ENCODE data around the gene LETM1.
A peak's percentile ranks its signal among the peaks of the same experiment; 100 is the strongest.

LETM1 gene

GRCh38 chr4:1822568-1823544 lies 33.1 kb downstream of the LETM1 start:
- no peak for DNase-seq

- DNase-seq = no peak
Measured at GRCh38 chr4:1821679-1822567, 34.0 kb downstream of the LETM1 start.

DNA sequence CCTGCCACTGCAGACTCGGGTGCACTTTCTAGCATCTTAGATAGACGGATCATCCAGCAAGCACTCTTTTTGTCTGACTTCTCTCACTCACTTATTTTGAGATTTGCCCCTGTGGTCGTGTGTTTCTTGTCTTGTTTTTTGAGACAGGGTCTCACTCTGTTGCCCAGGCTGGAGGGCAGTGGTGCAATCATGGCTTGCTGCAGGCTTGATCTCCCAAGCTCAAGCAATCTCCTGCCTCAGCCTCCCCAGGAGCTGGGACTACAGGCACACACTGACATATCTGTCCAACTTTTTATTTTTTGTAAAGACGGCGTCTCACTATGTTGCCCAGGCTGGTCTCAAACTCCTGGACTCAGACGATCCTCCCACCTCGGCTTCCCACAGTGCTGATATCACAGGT lies 36.1 kb downstream of the LETM1 start:
- DNase-seq = no peak

DNA sequence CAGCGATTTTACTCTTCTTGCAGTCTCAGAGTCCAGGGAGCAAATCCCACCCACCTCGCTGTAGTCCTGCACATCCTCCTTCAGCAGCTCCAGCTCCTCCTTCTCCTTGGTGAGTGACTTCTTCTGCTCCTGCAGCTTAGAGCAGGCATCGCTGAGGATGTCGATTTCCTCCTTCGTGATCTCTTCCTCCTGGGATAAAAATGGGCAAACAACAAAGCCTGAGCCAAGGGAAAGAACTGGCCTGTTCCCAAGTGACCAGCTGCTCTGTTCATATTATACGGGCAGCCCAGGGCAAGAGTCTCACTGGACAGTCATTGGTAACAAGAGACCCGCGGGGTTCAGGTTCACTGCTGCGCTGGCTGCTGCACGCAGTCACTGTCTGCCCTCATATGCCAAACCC lies 36.7 kb downstream of the LETM1 start:
- DNase-seq = no peak

- DNase-seq = no peak
Measured at GRCh38 chr4:1815997-1816860, 39.7 kb downstream of the LETM1 start.

DNA sequence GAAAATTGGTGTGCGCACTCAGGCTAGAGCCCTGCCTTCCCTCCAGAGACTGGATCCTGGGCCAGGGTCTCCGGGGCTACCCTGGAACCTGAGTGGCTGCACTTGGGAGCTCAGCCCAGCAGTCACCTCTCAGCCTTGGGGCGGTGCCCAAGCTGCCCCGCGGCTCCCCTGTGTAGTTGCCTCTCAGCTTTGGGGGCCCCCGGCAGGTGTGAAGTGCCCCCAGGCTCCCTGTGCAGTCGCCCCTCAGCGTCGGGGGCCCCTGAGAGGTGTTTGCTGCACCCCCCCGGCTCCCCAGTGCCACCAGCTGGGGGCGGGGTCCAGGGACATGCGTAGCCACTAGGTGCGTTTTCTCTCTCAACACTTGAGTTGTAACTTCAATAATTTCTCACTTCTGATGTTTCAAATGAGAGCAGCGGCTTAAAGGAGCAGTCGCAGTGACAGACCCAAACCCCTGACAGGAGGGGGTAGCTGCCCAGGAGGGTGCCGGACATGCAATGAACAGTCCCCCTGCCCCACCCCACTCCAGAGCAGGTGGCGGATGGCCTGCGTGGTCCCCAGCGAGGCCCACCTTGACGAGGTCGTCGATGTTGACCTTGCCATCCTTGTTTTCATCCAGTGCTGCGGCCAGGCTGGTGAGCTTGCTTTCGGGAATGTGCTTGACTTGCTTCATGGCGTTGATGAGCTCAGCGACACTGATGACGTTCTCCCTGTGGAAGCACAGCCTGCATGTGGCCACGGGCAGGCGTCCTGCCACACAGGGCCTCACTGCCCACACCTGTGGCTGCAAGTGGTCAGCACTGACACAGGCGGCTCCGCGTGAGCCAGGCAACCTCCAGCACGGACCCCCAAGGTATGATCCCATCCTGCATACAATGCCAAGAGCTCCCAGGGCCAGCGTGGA lies 40.6 kb downstream of the LETM1 start:
- DNase-seq = no peak

DNA sequence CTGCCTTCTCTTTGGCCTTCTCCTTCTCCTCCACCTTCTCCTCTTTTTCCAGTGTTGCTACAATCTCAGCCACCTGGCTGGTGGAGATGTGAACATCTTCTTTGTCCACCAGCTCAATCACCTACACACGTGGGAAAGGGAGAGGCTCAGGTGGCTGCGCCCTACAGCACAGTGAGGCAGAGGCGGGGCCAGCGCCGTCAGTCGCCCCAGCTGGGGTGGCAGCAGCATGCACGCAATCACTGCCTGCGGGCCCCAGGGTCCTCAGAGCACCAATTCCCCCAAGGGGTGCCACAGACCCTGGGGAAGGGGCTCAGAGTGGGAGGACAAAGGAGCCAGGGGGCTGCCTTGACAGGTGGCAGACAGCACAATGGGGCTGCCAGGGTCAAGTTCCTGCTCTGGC lies 41.5 kb downstream of the LETM1 start:
- DNase-seq = no peak

GRCh38 chr4:1813915-1814314 lies 42.0 kb downstream of the LETM1 start:
- DNase-seq = no peak

GRCh38 chr4:1813231-1813630 lies 42.7 kb downstream of the LETM1 start:
- no peak for DNase-seq

DNA sequence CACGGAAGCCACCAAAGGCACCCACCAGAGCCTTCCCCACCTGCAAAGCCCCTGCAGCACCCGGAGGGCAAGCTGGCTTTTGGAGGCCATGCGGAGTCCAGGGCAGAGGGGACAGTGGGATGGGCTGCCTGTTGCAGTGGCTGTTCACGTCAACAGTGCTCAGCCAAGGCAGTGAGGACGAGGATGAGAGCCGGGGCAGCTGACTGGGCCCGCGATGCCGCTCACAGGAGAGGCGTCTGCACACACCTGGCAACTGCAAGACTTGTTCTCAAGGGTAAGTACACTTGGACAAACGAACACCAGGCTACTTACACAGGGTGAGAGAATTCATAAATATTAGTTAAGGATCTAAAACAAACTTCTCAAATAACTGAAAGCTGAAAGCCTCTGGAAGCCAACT lies 43.2 kb downstream of the LETM1 start:
- DNase-seq = no peak

DNA sequence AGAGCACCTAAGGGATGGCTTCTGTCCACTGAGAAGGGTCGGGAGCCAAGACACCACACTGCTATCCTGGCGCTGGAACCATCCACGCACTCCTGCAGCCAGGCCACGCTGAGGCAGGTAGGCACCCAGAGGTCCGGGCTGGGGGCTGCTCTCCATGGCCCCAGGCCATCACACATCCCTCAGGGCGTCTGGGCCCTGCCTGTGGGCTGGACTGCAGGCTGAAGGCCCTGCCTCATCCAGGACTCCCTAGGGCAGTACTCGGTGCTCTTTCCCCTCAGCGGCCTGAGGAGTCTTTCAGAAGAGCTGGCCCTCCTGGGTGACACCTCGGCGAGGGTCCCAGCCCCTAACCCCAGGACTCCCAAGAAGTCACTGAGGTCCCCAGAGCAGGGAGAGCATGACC lies 45.2 kb downstream of the LETM1 start:
- no peak for DNase-seq

DNA sequence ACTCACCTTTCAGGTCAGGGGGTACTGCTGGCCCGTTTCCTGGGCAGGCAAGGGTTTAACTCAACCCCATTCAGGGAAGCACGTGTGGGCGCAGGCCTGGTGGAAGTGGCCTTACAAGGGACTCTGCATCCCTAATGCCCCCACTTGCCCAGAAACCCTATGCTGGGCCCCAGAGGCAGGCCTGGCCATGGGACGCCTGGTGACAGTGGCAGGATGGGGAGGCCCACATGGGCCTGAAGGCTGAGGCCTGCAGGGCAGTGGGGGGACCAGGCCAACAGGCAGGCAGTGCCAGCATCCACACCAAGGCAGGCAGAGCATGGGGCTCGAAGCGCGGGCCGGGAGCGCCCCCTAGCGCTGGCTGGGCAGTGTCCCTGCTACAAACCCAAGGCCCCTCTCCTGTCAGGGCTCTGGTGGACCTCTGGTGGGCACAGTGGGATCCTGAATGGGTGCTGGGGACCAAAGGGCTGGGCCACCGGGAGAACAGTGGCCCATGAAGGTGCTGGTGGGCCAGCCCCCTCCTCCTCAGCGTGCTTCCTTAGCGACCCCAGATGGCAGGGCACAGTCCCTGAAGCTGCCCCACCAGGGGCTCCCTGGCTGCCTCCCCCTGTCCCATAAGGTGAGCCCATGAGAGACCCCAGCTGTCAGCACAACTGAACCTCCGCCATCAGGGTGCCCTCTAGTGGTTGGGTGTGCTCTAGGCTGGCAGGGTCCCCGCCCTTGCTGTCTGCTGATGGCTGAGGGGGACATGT lies 46.0 kb downstream of the LETM1 start:
- DNase-seq = peak; percentile 75

GRCh38 chr4:1808851-1809753 lies 46.9 kb downstream of the LETM1 start:
- no peak for DNase-seq

- DNase-seq = no peak
Measured at GRCh38 chr4:1808396-1808795, 47.6 kb downstream of the LETM1 start.

GRCh38 chr4:1807332-1807777 lies 48.6 kb downstream of the LETM1 start:
- DNase-seq = no peak

- no peak for DNase-seq
Measured at GRCh38 chr4:1806596-1807331, 49.2 kb downstream of the LETM1 start.

DNA sequence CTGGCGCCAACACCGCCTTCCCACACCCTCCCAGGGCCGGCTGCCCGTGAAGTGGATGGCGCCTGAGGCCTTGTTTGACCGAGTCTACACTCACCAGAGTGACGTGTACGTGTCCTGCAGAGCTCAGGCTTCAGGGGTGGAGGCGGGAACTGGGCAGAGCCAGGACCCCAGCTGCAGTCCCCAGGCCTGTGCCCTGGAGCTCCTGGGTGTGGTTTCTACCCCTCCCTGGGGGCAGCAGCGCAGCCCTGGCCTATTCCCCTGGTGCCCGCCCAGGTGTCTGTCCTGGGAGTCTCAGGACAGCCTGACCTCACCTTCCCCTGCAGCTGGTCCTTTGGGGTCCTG lies 49.8 kb downstream of the LETM1 start:
- DNase-seq = no peak

DNA sequence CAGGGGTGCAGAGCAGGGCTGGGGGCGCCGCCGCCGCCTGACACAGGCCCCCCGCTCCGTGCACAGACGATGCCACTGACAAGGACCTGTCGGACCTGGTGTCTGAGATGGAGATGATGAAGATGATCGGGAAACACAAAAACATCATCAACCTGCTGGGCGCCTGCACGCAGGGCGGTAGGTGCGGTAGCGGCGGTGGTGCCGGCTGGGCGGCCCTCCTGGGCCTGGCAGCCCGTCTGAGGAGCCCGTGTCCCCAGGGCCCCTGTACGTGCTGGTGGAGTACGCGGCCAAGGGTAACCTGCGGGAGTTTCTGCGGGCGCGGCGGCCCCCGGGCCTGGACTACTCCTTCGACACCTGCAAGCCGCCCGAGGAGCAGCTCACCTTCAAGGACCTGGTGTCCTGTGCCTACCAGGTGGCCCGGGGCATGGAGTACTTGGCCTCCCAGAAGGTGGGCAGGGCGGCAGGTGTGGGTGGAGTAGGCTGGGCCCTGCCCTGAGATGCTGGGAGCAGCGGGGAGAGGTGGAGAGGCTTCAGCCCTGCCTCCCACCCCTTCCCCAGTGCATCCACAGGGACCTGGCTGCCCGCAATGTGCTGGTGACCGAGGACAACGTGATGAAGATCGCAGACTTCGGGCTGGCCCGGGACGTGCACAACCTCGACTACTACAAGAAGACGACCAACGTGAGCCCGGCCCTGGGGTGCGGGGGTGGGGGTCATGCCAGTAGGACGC lies 50.3 kb downstream of the LETM1 start:
- no peak for DNase-seq
